ENCODE measurements around the gene PIP4P1. TPM values are rescaled to one million over a fixed set of nuclear protein-coding genes. Genes with fewer than 3 reads are reported as not detected.
"Not testable (repeated sequence)": the region's sequence is repeated elsewhere in the genome, so short reads cannot be mapped to it uniquely, and the experiment has no call there.

Gene PIP4P1
- total RNA-seq, 4 donors from 2014 or later, result 12.2 to 23.2 (median 20.1) TPM

DNA sequence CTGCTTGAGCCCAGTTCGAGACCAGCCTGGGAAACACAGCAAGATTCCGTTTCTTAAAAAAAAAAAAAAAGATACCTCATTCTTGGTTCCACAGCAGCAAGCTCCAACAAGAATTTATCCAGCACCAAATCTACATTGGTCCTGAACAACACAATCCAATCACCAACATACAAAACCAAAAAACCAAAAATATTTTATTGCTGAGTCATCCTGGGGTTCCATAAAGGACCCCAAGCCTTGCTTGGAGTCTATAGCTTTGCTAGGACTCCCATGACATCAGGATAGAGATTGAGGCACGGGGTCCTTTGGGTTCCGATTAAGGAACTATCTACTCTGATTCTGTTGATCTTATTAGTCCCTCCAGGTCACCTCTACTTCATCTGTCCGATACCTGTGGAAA lies 14.3 kb downstream of the PIP4P1 start:
- Histone ChIP-seq H3K9me3 (no peaks in the 10 kb centered on the region), H3K27me3 (no peaks in the 10 kb centered on the region), H3K4me1 (no peaks in the 10 kb centered on the region), H3K27ac (no peak overlapping the region), H3K36me3 (peaks cover 0 to 68% of the 10 kb centered on the region in 2 donors), H3K4me3 (no peak overlapping the region)
- ATAC-seq, result no peak
- 92 to 95% methylated on average over 5 of the region's 5 CpGs for WGBS, 2 donors (ENCODE audit: low coverage in 1 of 2)
- TF ChIP-seq POLR2AphosphoS5 (IDR thresholded peaks at IDR 0.05) (no peak), EP300 (IDR thresholded peaks at IDR 0.05) (no peak), POLR2A (IDR thresholded peaks at IDR 0.05) (no peak)
- TF ChIP-seq, protein P1, sequence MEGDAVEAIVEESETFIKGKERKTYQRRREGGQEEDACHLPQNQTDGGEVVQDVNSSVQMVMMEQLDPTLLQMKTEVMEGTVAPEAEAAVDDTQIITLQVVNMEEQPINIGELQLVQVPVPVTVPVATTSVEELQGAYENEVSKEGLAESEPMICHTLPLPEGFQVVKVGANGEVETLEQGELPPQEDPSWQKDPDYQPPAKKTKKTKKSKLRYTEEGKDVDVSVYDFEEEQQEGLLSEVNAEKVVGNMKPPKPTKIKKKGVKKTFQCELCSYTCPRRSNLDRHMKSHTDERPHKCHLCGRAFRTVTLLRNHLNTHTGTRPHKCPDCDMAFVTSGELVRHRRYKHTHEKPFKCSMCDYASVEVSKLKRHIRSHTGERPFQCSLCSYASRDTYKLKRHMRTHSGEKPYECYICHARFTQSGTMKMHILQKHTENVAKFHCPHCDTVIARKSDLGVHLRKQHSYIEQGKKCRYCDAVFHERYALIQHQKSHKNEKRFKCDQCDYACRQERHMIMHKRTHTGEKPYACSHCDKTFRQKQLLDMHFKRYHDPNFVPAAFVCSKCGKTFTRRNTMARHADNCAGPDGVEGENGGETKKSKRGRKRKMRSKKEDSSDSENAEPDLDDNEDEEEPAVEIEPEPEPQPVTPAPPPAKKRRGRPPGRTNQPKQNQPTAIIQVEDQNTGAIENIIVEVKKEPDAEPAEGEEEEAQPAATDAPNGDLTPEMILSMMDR (IDR thresholded peaks at IDR 0.05), result no peak

- not testable (repeated sequence) for H3K9me3 ChIP-seq, ATAC-seq, H3K4me1 ChIP-seq, H3K27ac ChIP-seq, H3K27me3 ChIP-seq, H3K4me3 ChIP-seq
- 91 to 100% methylated on average over 1 of the region's 4 CpGs for WGBS, 2 donors (ENCODE audit: low coverage in 1 of 2)
- H3K36me3 ChIP-seq, result peaks cover 0 to 36% of the 10 kb centered on the region in 2 donors
Measured at GRCh38 chr14:20443650-20444049, 17.6 kb downstream of the PIP4P1 start.

DNA sequence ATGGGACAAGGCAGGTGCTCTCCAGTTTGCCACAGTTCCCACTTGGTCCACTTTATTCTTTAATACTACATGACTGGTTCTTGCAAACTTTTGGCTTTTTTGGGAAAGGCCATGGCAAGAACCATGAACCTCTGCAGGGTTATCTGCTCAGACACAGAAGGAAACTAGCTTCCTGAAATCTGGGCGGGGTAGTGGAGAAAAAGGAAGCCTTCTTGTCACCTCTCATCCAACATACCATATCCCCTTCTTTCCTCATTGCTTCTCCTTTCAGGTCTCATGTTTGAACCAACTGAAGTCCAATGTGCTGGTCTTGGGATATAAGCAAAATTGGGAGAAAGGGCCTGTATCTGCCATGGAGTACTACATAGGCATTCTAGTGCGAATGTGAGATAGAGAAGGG lies 19.8 kb downstream of the PIP4P1 start:
- peaks cover 7% of the 10 kb centered on the region for H3K27me3 ChIP-seq
- H3K36me3 ChIP-seq, result peaks cover 0 to 14% of the 10 kb centered on the region in 2 donors
- WGBS, 2 donors (ENCODE audit: low coverage in 1 of 2), result 88 to 100% methylated on average over 2 of the region's 2 CpGs
- no peaks in the 10 kb centered on the region for H3K4me1 ChIP-seq
- no peaks in the 10 kb centered on the region for H3K9me3 ChIP-seq
- H3K27ac ChIP-seq, result no peak overlapping the region
- ATAC-seq, result no peak
- no peak overlapping the region for H3K4me3 ChIP-seq
- TF ChIP-seq, protein P1 (IDR thresholded peaks at IDR 0.05), result no peak
- no peak for TF ChIP-seq EP300 (IDR thresholded peaks at IDR 0.05)
- no peak for TF ChIP-seq POLR2A (IDR thresholded peaks at IDR 0.05)
- TF ChIP-seq POLR2AphosphoS5 (IDR thresholded peaks at IDR 0.05), result no peak

- TF ChIP-seq POLR2A (IDR thresholded peaks at IDR 0.05), result no peak
- TF ChIP-seq POLR2AphosphoS5 (IDR thresholded peaks at IDR 0.05), result no peak
- TF ChIP-seq, protein P1 (IDR thresholded peaks at IDR 0.05), result no peak
- TF ChIP-seq EP300 (IDR thresholded peaks at IDR 0.05), result no peak
- Histone ChIP-seq H3K9me3 (no peaks in the 10 kb centered on the region), H3K36me3 (peaks cover 0 to 8% of the 10 kb centered on the region in 2 donors), H3K4me3 (no peak overlapping the region), H3K4me1 (peaks cover 0 to 3% (median 0%) of the 10 kb centered on the region in 3 donors), H3K27me3 (peaks cover 10% of the 10 kb centered on the region), H3K27ac (no peak overlapping the region)
- 58 to 62% methylated on average over 2 to 3 of the region's 5 CpGs for WGBS, 2 donors (ENCODE audit: low coverage in 1 of 2)
- no peak for ATAC-seq
Measured at GRCh38 chr14:20440882-20441281, 20.4 kb downstream of the PIP4P1 start.

DNA sequence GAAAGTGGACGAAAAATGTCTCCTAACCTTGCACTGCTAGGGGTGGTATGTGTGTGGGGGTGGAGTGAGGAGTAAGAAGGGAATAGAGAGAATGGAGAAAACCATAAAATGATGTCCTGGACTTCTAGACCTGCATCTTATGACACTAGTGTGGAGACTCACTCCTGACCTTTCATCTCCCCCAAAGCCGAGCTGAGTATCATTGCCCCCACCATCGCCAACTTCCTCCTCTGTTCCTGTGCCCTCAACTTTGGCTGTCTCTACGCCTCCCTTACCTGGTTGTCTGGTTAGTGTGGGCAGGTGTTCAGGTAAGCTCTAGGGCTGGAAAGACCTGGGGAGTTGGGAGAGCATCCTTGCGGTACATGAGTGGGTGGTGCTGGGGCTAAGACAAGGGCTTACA lies 20.8 kb downstream of the PIP4P1 start:
- peaks cover 14% of the 10 kb centered on the region for H3K27me3 ChIP-seq
- 89 to 100% methylated on average over 1 to 3 of the region's 5 CpGs for WGBS, 2 donors (ENCODE audit: low coverage in 1 of 2)
- H3K36me3 ChIP-seq, result peaks cover 0 to 4% of the 10 kb centered on the region in 2 donors
- H3K4me1 ChIP-seq, result peaks cover 0 to 7% (median 0%) of the 10 kb centered on the region in 3 donors
- H3K4me3 ChIP-seq, result no peak overlapping the region
- H3K27ac ChIP-seq, result no peak overlapping the region
- no peaks in the 10 kb centered on the region for H3K9me3 ChIP-seq
- TF ChIP-seq, protein P1 (IDR thresholded peaks at IDR 0.05), result no peak
- no peak for TF ChIP-seq POLR2AphosphoS5 (IDR thresholded peaks at IDR 0.05)
- no peak for TF ChIP-seq EP300 (IDR thresholded peaks at IDR 0.05)
- no peak for TF ChIP-seq POLR2A (IDR thresholded peaks at IDR 0.05)
- ATAC-seq, result no peak

Data from gastroesophageal sphincter (tissue), 4 donors.